Hepatocyte (in vitro differentiated cells): Measurements from ENCODE around the gene TRHDE. TPM values are rescaled to one million over a fixed set of nuclear protein-coding genes. Genes with fewer than 3 reads are reported as not detected.
A peak's percentile ranks its signal among the peaks of the same experiment; 100 is the strongest.

Experiments used
- DNase-seq: peaks from one replicate; pipeline ENCODE4 v3.0.0-alpha.2; 2016; ENCODE audit warnings: low spot score
- H2AFZ ChIP-seq: fragments of 200-600 bp; sonication (generic); 2 replicates; pipeline ENCODE4 v1.6.0; 2016; ENCODE audit warnings: antibody characterized with exemption, mild to moderate bottlenecking
- H3K27ac ChIP-seq: fragments of 200-600 bp; sonication (generic); 2 replicates; pipeline ENCODE4 v1.5.1; 2016; ENCODE audit warnings: mild to moderate bottlenecking
- H3K27me3 ChIP-seq: fragments of 200-600 bp; sonication (generic); 2 replicates; pipeline ENCODE4 v1.6.1; 2016
- H3K36me3 ChIP-seq: fragments of 200-600 bp; sonication (generic); replicated peaks from 2 replicates; pipeline ENCODE4 v1.5.1; 2016; ENCODE audit warnings: low read depth; ENCODE audit not compliant: insufficient read depth
- H3K4me1 ChIP-seq: fragments of 200-600 bp; sonication (generic); 2 replicates; pipeline ENCODE4 v1.5.1; 2016; ENCODE audit warnings: mild to moderate bottlenecking, moderate library complexity; ENCODE audit not compliant: insufficient read depth
- H3K4me2 ChIP-seq: fragments of 200-600 bp; sonication (generic); 2 replicates; pipeline ENCODE4 v1.6.0; 2016
- H3K4me3 ChIP-seq: fragments of 200-600 bp; sonication (generic); 2 replicates; pipeline ENCODE4 v1.5.1; 2016; ENCODE audit warnings: mild to moderate bottlenecking
- H3K79me2 ChIP-seq: fragments of 200-600 bp; sonication (generic); 2 replicates; pipeline ENCODE4 v1.6.0; 2017; ENCODE audit warnings: mild to moderate bottlenecking
- H3K9me2 ChIP-seq: fragments of 200-600 bp; sonication (generic); replicated peaks from 2 replicates; pipeline ENCODE4 v1.6.0; 2017; ENCODE audit warnings: mild to moderate bottlenecking; ENCODE audit not compliant: insufficient read depth
- H3K9me3 ChIP-seq: fragments of 200-600 bp; sonication (generic); 2 replicates; pipeline ENCODE4 v1.5.1; 2016; ENCODE audit warnings: low read depth, mild to moderate bottlenecking
- H4K20me1 ChIP-seq: fragments of 200-600 bp; sonication (generic); 2 replicates; pipeline ENCODE4 v1.6.0; 2016; ENCODE audit warnings: mild to moderate bottlenecking; ENCODE audit not compliant: insufficient read depth, poor library complexity, severe bottlenecking
- EZH2 ChIP-seq: fragments of 200-600 bp; sonication (generic); IDR thresholded peaks from 2 replicates; pipeline ENCODE4 v1.6.1; 2016; ENCODE audit warnings: antibody characterized with exemption, mild to moderate bottlenecking, borderline replicate concordance
- EZH2phosphoT487 ChIP-seq: fragments of 200-600 bp; sonication (generic); IDR thresholded peaks from one replicate; pipeline ENCODE4 v1.6.1; 2018; ENCODE audit warnings: antibody characterized with exemption, mild to moderate bottlenecking, low read depth, moderate library complexity; ENCODE audit not compliant: unreplicated experiment, severe bottlenecking
- WGBS: methylation state at CpG from one replicate; pipeline ENCODE4 v1.1.6; 2016; ENCODE audit warnings: low lambda C conversion rate; ENCODE audit errors: missing lambda C conversion rate; 5-methylcytosine and 5-hydroxymethylcytosine counted together
- polyA plus RNA-seq: library from polyadenylated mRNA; unstranded; fragments of >200 nt; fragmentation: Nextera tagmentation; extraction: Ambion mirVana; gene quantifications from 2 replicates; pipeline ENCODE4 v1.2.1, GENCODE V29; 2016
- total RNA-seq: library from RNA; depleted of rRNA; stranded (reverse); fragments of >200 nt; gene quantifications from 2 replicates; pipeline ENCODE4 v1.2.3, GENCODE V29; 2014
- TF ChIP-seq, protein P1 (sequence below): fragments of 200-600 bp; sonication (generic); IDR thresholded peaks from 2 replicates; pipeline ENCODE4 v1.5.1; 2016; ENCODE audit warnings: antibody characterized with exemption, mild to moderate bottlenecking; ENCODE audit not compliant: poor library complexity

The TRHDE gene
- total and polyA plus RNA-seq, 2 experiments from 2014 or later: 1.3 to 5.0 TPM

DNA sequence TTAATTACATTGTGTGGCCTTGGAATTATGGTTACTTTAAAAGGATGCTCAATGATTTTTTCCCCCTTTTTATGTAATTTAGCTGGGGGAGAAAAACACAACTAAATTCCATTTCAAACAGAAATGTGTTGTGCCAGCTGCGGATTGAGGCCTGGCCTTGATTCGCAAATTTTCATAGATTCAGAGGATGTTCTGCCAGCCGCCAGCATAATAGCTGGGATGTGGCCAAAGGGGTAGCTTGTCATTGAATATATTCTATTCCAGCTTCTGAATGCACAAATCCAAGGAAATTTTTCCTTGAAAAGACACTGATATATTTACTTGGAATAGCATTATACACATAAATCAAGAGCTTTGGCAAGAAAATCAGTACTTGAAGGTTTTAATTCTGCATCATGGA is 43.7 kb downstream of the TRHDE start:
- H3K79me2 ChIP-seq: no peaks in the 10 kb centered on the region
- H3K36me3 ChIP-seq: no peaks in the 10 kb centered on the region
- H4K20me1 ChIP-seq: no peaks in the 10 kb centered on the region
- H3K4me1 ChIP-seq: peaks cover 8% of the 10 kb centered on the region
- no peak overlapping the region for H3K27ac ChIP-seq
- H3K9me3 ChIP-seq: no peaks in the 10 kb centered on the region
- no peaks in the 10 kb centered on the region for H3K9me2 ChIP-seq
- H3K27me3 ChIP-seq: no peaks in the 10 kb centered on the region
- H2AFZ ChIP-seq: no peak overlapping the region
- H3K4me3 ChIP-seq: no peak overlapping the region
- 97% methylated on average over 3 of the region's 3 CpGs for WGBS
- no peak overlapping the region for H3K4me2 ChIP-seq
- DNase-seq: no peak
- TF ChIP-seq EZH2 (no peak), EZH2phosphoT487 (no peak)
- TF ChIP-seq, protein P1, sequence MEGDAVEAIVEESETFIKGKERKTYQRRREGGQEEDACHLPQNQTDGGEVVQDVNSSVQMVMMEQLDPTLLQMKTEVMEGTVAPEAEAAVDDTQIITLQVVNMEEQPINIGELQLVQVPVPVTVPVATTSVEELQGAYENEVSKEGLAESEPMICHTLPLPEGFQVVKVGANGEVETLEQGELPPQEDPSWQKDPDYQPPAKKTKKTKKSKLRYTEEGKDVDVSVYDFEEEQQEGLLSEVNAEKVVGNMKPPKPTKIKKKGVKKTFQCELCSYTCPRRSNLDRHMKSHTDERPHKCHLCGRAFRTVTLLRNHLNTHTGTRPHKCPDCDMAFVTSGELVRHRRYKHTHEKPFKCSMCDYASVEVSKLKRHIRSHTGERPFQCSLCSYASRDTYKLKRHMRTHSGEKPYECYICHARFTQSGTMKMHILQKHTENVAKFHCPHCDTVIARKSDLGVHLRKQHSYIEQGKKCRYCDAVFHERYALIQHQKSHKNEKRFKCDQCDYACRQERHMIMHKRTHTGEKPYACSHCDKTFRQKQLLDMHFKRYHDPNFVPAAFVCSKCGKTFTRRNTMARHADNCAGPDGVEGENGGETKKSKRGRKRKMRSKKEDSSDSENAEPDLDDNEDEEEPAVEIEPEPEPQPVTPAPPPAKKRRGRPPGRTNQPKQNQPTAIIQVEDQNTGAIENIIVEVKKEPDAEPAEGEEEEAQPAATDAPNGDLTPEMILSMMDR: no peak

DNA sequence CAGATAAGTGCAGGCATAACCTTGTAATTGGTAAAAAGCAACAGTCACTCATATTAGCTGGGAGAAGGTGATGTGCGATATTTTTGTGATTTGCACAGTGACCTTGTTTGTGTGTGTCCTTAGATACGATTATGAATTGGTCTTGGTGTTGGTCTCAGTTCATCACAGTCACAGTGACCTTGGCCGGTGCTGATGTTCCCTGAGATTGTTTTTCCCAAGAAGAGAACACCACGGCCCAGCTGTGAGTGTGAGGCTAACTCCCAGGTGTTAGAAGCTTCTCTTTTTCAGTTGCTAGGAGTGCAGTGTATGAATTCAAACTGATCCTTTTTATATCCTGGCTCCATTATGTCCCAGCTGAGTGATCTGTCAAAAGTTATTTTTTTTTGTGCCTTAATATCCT is 46.2 kb downstream of the TRHDE start:
- H3K4me3 ChIP-seq: no peak overlapping the region
- no peaks in the 10 kb centered on the region for H3K79me2 ChIP-seq
- WGBS: 94% methylated on average over 4 of the region's 4 CpGs
- TF ChIP-seq EZH2 (no peak), EZH2phosphoT487 (no peak)
- TF ChIP-seq, protein P1: no peak
- no peak overlapping the region for H3K27ac ChIP-seq
- no peak for DNase-seq
- no peaks in the 10 kb centered on the region for H3K9me3 ChIP-seq
- no peaks in the 10 kb centered on the region for H3K36me3 ChIP-seq
- no peak overlapping the region for H3K4me2 ChIP-seq
- H3K4me1 ChIP-seq: peaks cover 8% of the 10 kb centered on the region
- no peaks in the 10 kb centered on the region for H4K20me1 ChIP-seq
- H3K27me3 ChIP-seq: no peaks in the 10 kb centered on the region
- H2AFZ ChIP-seq: no peak overlapping the region
- H3K9me2 ChIP-seq: no peaks in the 10 kb centered on the region

DNA sequence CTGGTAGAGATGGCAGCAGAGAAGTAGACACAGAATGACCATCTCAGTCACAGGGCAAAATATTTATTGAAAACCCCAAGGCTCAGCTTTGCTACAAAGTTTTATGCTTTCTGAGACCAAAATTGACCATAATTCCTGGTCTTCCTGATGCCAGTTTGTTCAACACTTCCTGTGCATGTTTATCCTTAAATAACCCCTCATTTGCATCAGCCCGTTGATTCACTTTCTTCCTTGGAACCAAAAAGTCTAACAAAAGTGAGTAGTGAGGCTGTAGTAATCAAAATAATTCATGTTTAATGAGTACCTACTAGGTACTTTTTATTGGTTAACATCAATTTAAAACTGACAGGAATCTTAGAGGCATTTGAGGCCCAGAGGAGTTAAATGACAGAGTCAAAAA is 51.7 kb downstream of the TRHDE start:
- 93% methylated on average over 1 of the region's 1 CpG for WGBS
- TF ChIP-seq, protein P1: no peak
- TF ChIP-seq EZH2phosphoT487 (no peak), EZH2 (no peak)

DNA sequence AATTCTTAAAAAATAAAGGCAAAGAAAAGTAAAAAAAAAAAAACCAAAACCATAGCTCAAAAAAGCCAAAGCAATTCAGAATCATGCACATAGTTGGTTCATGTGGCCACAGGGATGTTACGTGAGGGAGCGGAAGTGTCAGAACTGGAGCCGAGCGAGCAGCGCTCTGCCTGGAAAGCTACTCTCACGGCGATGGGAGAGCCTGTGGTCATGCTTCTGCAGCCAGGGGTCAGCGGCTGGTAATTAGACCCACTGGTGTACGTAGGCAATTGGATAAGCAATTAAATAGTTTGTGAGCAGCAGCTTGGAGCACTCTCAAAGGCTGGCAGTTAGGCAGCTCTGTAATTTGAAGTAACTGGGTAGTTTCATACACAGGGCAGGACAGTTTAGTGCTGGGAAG is 58.1 kb downstream of the TRHDE start:
- DNase-seq: peak; percentile 8
- Histone ChIP-seq H3K36me3 (no peaks in the 10 kb centered on the region), H3K27ac (no peak overlapping the region), H3K4me1 (no peaks in the 10 kb centered on the region), H2AFZ (no peak overlapping the region), H3K4me2 (peak overlapping the region; percentile 60), H3K9me3 (no peaks in the 10 kb centered on the region), H3K4me3 (no peak overlapping the region), H3K27me3 (no peaks in the 10 kb centered on the region), H4K20me1 (no peaks in the 10 kb centered on the region), H3K9me2 (no peaks in the 10 kb centered on the region), H3K79me2 (no peaks in the 10 kb centered on the region)
- WGBS: 49% methylated on average over 9 of the region's 9 CpGs
- TF ChIP-seq EZH2 (no peak), EZH2phosphoT487 (no peak)
- TF ChIP-seq, protein P1: no peak

More for the DNA sequence above, 51.7 kb downstream of the TRHDE start:
- no peak overlapping the region for H3K27ac ChIP-seq
- no peak overlapping the region for H3K4me2 ChIP-seq
- H4K20me1 ChIP-seq: no peaks in the 10 kb centered on the region
- no peaks in the 10 kb centered on the region for H3K79me2 ChIP-seq
- H2AFZ ChIP-seq: no peak overlapping the region
- H3K4me1 ChIP-seq: no peaks in the 10 kb centered on the region
- H3K9me3 ChIP-seq: no peaks in the 10 kb centered on the region
- H3K27me3 ChIP-seq: no peaks in the 10 kb centered on the region
- H3K4me3 ChIP-seq: no peak overlapping the region
- H3K9me2 ChIP-seq: no peaks in the 10 kb centered on the region
- H3K36me3 ChIP-seq: no peaks in the 10 kb centered on the region
- no peak for DNase-seq
